Hepatic stellate cell (primary cell): Measurements from ENCODE around the gene OST4.
"Not testable (repeated sequence)": the region's sequence is repeated elsewhere in the genome, so short reads cannot be mapped to it uniquely, and the experiment has no call there.

Experiments used
- DNase-seq: peaks from one replicate; pipeline ENCODE4 v3.0.0; 2011; ENCODE audit warnings: low spot score

The OST4 gene

GRCh38 chr2:27078267-27079194, 7.1 kb upstream of the OST4 start, which contains the start of gene EMILIN1:
EMILIN1 (plus strand) TSS chr2:27078615; CDS start chr2:27079066, 451 bp downstream.
- peak; percentile 91 for DNase-seq

GRCh38 chr2:27077231-27077630, 5.8 kb upstream of the OST4 start:
- no peak for DNase-seq

- no peak for DNase-seq
Observed at GRCh38 chr2:27076323-27076722, 4.9 kb upstream of the OST4 start.

DNA sequence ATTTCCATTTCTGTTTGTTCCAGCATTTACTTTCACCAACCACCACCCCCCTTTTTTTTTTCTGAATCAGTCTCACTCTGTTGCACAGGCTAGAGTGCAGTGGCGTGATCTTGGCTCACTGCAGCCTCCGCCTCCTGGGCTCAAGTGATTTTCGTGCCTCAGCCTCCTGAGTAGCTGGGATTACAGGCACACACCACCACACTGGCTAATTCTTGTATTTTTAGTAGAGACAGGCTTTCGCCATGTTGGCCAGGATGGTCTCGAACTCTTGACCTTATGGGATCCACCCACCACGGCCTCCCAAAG, 4.1 kb upstream of the OST4 start:
- DNase-seq: not testable (repeated sequence)

- DNase-seq: no peak
Observed at GRCh38 chr2:27074738-27075565, 3.5 kb upstream of the OST4 start.

DNA sequence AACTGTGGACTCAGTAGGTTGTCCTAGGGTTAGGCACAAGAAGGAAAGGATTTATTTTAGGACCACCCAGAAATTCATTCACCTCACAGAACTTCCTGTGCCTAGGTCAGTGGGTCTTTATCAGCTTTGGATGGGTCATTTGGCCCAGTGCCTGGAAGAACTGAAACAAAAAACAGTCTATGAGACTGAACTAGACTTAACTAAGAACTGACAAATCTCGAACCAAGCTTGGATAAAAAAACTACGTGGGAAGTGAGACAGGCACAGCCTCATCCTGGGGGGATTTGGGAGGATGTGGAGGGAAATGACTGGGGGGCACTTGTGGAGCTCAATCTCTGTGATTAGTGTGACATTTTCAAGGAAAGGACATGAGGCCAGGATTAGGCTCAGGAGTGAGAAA, 2.3 kb upstream of the OST4 start:
- DNase-seq: no peak

DNA sequence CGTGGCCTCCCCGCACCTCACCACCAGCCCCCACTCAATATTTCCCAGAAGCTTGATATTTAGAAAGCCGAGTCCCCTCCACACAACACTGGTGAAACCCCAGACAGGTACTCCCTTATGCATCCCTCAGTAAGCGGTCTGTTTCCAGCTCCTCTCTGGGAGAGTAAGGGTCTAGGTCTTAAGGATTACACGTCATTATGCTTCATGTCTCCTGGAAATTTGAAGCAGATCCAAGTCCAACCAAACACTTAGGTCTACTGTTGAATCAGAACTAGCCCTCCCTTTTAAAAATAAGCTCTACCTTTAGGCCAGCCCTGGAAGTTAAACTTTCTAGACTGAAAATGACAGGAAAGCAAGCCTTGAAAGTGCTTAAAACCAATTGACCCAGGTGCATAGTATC, 1.5 kb upstream of the OST4 start:
- DNase-seq: no peak

- DNase-seq: peak; percentile 79
Observed at GRCh38 chr2:27071990-27072830, 756 bp upstream of the OST4 start.

DNA sequence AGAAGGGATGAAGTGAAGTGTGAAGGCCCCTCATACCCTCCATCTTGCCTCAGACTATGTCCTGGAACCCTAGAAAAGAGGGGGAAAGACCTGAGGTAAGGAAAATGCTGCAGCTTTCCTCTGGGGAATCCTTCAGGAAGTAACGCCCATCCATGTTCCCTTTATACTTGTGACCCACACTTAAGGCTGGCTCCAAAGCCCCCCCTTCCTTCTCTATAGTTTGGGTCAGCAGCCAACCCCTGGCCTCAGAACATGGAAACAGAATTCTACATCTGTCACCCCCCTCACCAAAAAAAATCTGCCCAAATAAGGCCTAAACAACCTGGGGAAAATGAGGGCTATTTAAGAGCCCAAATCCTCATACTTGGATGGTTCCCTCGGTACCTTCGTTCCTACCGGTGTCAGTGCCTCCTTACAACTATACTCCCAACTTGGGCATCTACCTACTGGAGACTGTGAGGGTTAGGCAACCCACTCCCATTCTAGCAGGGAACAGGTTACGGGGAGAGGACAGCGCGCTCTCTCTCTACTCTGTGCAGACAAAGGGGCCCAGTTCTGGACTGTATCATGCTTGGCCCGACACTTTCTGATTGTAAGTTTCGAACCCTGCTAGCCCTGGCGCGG, 689 bp downstream of the OST4 start:
- DNase-seq: no peak

GRCh38 chr2:27069961-27070618, 1.4 kb downstream of the OST4 start:
- no peak for DNase-seq

- no peak for DNase-seq
Observed at GRCh38 chr2:27069436-27069835, 2.0 kb downstream of the OST4 start.

DNA sequence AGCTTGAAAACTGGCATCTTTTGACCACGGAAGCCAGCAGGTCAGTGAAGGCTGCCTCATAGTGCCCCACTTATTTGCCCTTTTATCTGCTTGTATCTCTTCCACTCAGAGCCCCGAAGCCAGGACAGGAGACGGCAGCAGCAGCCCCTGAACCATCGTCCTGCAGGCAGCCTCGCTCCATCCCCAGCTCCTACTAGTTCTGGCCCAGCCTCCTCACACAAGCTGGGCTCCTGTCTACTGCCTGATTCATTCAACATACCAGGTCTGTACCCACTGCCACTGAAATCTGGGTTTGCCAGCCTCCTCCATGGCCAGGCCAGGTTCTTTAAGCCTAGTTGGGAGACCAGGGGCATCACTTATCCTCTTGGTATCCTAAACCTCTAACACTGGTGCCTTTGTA, 4.1 kb downstream of the OST4 start:
- no peak for DNase-seq

DNA sequence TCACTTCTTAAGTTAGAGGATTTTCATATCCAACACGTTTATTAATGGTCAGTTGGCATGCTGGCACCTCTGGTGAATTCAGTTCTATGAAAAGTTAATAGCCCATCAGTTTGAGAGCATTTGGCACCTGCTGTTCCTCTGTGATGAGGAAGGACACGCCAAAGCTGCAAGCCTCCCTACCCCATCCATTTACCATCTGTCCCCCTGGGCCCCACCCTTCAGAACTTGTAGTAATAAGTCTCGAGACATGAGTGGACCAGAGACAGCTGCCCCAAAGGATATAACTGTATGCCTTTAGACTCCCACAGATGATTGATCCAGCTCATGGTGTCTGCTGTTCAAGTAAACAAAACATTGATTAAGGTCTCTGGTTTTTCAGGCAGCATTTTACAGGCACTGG, 6.3 kb downstream of the OST4 start:
- DNase-seq: no peak

- DNase-seq: no peak
Observed at GRCh38 chr2:27060323-27060722, 11.1 kb downstream of the OST4 start.

GRCh38 chr2:27059141-27059820, 12.2 kb downstream of the OST4 start:
- DNase-seq: no peak

DNA sequence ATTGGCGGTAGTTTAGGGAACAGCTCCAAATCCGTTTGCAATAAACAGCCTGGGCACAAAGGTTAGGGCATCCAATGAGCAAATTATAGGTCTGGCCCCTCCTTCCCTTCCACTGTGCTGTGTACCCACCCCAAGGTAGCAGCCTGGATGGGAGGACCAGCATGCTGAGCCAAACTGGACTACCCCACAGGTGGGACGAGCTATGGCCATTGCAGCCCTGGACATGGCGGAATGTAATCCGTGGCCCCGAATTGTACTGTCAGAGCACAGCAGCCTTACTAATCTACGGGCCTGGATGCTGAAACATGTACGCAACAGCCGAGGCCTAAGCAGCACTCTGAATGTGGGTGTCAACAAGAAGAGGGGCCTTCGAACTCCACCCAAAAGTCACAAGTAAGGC, 13.2 kb downstream of the OST4 start:
- no peak for DNase-seq

DNA sequence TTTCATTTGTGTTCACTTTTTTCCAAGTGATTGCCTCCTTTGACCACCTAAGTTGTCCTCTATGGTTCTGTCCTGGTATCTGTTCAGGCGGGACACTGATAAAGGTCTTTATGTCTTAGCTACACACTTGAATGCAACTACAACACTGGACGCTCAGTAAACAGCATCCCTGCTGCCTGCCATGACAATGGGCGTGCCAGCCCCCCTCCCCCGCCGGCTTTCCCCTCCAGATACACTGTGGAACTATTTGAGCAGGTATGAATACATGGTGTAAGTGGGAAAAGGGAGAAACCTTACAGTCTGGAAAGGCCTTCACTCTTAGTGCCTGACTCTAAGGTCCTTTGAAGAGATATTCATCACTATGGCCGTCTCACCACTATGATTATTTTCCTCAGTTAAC, 14.3 kb downstream of the OST4 start:
- DNase-seq: no peak

DNA sequence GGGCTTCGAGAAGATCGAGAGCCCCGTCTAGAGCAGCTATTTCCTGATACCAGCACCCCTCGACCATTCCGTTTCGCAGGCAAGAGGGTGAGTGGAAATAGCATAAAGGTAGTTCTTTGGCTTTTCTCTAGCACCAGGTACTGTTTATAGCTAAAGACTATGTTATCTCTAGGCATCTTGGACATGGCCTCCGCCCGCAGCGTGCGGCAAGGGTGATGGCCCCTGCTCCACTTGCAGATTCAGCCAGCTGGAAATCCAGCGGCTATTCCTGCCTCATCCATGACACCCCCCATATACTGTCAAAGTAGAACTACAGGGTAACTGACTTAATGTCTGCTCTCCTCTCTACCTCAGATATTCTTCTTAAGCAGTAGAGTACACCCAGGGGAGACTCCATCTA, 16.7 kb downstream of the OST4 start:
- DNase-seq: no peak

- no peak for DNase-seq
Observed at GRCh38 chr2:27053776-27054175, 17.7 kb downstream of the OST4 start.

- no peak for DNase-seq
Observed at GRCh38 chr2:27053321-27053720, 18.1 kb downstream of the OST4 start.
